Measurements from ENCODE around the gene PAM.
A peak's percentile ranks its signal among the peaks of the same experiment; 100 is the strongest.

PAM gene

DNA sequence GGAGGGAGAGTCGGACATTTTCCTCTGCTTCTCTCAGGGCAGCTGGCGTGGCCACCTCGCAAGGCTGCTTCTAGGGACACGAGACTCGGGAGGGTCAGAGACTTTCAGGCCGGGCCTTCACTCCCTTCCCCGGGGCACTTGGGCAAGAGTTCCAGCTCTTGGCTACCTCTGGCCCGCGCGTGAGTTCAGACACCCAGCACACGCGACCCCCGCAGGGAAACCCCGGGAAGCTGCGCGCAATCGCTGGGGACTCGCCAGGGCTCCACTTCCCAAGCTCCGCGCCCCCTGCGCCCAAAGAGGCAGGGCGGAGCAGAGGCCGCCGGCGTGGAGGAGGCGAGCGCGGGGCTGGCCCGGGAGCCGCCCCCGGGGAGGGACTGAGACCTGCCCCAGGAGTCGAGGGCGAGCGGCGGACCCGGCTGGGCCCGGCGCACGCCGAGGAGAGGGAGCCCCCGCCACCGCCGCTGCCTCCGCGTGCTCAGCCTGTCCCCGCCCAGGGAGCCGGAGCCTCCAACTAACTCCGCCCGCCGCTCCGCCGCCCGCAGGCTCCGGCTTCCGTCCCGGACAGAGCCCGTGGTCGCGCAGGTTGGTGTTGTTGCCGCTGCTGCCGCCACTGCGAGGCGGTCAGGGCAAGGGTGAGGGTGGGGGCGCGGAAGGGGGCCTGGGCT, at the start of gene PAM:
TSS of gene PAM (plus strand) at position 539 of the 665 bp plus-strand sequence. CDS start 110,891 bp downstream, outside the sequence.
- H3K4me1 Mint-ChIP-seq (ENCODE audit: low read depth): peaks cover 75% of the 10 kb centered on the region
- peaks cover 7% of the 10 kb centered on the region for H3K9me3 Mint-ChIP-seq
- peaks cover 13% of the 10 kb centered on the region for H3K36me3 Mint-ChIP-seq (ENCODE audit: low read depth)
- peak within 1 kb of the TSS; percentile 94 for H3K4me3 Mint-ChIP-seq
- peaks cover 7% of the 10 kb centered on the region for H3K27me3 Mint-ChIP-seq
- H3K27ac Mint-ChIP-seq: peak within 1 kb of the TSS; percentile 99

DNA sequence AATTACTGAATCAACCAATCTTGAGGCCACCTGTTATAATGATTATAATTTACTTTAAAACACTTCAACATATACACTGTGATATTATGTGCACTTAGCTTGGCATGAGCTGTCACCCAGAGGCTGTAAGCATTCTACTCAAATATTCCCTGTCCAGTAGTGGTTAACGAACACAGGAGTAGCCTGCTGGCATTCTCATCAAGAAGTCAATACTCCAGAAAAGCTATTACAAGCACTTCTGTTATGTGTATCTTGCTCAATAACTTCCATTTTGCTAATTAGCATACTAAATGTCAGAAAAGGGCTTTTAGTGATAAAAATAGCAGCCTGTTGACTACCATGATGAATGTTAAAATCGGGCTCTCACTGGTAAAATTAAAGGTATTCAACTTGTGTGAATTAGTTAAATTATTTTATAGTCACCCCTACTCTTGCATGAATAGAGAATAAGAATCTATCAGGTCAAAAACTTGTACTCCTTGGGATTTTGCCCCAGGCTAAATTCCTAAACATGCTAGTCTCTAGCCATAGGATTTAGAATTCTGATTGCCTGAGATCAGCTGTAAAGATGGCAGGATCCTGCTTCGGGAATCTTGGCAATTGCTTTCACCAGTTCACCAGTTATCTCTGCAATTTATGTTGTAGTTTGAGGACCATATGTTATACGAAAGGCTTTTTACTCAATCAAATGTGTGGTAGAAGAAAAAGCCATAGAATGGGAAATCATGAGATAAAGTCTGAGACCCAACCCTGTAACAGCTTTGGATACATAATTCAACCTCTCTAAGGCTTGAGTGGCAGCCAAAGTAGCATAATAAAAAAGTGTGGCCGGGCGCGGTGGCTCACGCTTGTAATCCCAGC, 43.4 kb upstream of the PAM start:
- H3K36me3 Mint-ChIP-seq (ENCODE audit: low read depth): no peaks in the 10 kb centered on the region
- H3K27me3 Mint-ChIP-seq: peaks cover 17% of the 10 kb centered on the region
- H3K27ac Mint-ChIP-seq: no peak overlapping the region
- peaks cover 9% of the 10 kb centered on the region for H3K9me3 Mint-ChIP-seq
- peaks cover 14% of the 10 kb centered on the region for H3K4me1 Mint-ChIP-seq (ENCODE audit: low read depth)
- H3K4me3 Mint-ChIP-seq: no peak overlapping the region

DNA sequence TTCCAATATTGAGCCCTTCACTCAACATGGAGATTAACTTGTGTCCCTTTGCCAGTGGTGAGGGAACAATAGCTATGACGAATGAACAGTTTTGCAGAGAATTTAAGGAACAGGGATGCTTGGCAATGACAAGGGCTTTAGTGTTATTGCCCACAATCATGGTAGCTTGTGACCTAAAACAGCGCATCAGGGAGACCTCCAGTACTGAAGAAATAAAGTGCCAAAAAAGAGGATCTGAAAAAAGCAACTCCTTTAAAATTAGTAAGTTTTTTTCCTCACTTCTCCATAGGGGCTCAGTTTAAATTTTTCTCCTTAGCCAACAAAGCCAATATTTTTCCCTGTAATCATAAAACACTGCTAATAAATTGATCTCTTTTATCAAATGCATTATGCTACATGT, 41.8 kb upstream of the PAM start:
- Mint-ChIP-seq H3K27ac (no peak overlapping the region), H3K27me3 (peaks cover 30% of the 10 kb centered on the region), H3K4me1 (ENCODE audit: low read depth) (peaks cover 14% of the 10 kb centered on the region), H3K4me3 (no peak overlapping the region), H3K9me3 (peaks cover 9% of the 10 kb centered on the region), H3K36me3 (ENCODE audit: low read depth) (no peaks in the 10 kb centered on the region)

DNA sequence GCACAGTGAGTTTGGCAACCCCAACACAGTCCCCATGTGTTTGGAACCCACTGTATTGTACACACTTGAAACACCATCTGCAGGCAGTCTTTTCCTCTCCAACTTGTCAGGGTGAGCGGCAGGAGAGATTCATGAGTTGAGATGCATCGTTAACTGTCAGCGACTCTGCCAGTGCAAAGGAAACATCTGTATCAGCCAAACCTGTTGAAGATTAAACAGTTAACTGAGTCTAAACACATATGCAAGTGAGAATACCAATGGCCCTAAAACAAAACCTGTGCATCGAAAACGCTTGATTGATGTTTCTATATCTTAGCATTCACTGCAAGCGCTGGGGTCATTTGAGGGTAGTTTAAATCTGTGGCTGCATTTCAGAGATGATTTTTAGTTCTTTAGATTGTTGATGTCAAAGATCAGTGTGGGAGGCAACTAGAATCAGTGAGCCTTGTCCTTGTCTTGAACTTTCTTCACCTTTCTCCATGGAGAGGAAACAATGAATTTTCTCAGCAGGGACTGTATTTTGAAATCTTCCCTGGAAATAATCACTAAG, 41.3 kb upstream of the PAM start:
- Mint-ChIP-seq H3K27ac (no peak overlapping the region), H3K27me3 (peaks cover 30% of the 10 kb centered on the region), H3K4me3 (no peak overlapping the region), H3K36me3 (ENCODE audit: low read depth) (no peaks in the 10 kb centered on the region), H3K4me1 (ENCODE audit: low read depth) (peaks cover 14% of the 10 kb centered on the region), H3K9me3 (peaks cover 7% of the 10 kb centered on the region)

DNA sequence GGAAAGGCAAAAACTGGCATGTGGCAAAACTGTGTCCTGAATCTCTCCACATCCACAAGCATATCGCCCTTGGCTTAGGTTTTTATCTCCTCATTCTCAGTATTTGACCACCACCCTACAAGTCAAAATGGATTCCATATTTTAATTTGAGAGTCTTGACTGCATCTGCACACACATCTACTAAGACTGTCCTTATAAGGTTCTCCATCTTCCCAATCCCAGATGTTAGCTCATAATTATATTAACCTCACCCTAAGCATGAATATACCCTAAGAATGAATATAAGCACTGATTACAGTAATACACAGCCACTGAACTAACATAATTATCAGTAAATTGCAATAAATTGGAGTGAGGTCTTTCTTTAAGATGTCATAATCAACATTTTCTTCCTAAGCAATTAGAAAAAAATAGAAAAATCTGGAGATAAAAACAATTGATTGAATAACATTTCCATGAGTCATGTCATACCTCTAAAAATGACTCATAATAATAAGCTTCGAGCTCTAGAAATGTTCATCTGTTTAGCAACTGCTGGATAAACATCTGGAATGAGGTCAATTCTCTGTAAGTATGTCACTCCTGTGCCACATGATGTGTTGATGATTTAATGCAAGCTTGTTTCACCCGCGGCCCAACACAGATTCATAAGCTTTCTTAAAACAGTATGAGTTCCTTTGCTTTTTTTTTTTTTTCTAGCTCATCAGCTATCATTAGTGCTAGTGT, 39.9 kb upstream of the PAM start:
- Mint-ChIP-seq H3K4me3 (no peak overlapping the region), H3K27me3 (peaks cover 30% of the 10 kb centered on the region), H3K36me3 (ENCODE audit: low read depth) (no peaks in the 10 kb centered on the region), H3K27ac (no peak overlapping the region), H3K9me3 (peaks cover 3% of the 10 kb centered on the region), H3K4me1 (ENCODE audit: low read depth) (peaks cover 14% of the 10 kb centered on the region)

DNA sequence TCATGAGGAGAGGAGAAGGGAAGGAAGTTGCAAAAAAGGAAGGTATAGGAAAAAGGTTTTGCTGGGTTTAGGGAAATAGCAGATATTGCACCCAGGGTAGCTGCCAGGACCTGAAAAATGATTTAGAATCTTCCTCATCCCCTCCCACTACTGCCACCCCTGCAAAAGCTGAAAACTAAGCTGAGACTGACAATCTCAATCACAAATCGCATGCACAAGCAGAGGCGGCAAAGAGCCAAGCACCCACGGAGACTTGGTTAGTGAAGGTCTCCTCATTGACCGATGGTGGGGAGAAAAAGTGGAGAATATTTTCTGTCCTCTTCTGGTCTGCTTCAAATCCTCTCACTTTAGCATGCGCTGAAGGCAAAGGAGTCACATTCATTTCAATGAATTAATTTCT, 39.1 kb upstream of the PAM start:
- Mint-ChIP-seq H3K36me3 (ENCODE audit: low read depth) (no peaks in the 10 kb centered on the region), H3K4me3 (no peak overlapping the region), H3K9me3 (no peaks in the 10 kb centered on the region)

DNA sequence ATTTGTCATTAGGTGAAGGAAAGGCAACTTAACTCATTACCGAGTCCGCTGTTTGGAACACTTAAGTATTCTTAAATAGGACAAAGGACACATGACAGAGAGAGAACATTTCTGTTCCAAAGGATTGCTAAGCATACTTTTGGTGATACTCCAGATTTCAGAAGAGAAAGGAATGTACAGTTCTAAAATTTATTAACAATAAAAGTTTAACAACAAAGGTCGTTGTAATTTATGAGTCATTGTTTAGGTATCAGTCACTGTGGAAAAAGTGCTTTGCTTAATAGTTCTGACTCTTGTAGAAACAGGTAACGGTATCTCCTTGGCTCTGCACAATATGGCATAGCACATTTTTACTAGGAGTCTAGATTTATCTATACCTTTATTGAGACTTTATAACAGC, 36.3 kb upstream of the PAM start:
- Mint-ChIP-seq H3K36me3 (ENCODE audit: low read depth) (no peaks in the 10 kb centered on the region), H3K4me1 (ENCODE audit: low read depth) (peaks cover 9% of the 10 kb centered on the region), H3K27me3 (peaks cover 47% of the 10 kb centered on the region)

More for the DNA sequence above, 39.1 kb upstream of the PAM start:
- peaks cover 14% of the 10 kb centered on the region for H3K4me1 Mint-ChIP-seq (ENCODE audit: low read depth)
- no peak overlapping the region for H3K27ac Mint-ChIP-seq
- peaks cover 26% of the 10 kb centered on the region for H3K27me3 Mint-ChIP-seq

DNA sequence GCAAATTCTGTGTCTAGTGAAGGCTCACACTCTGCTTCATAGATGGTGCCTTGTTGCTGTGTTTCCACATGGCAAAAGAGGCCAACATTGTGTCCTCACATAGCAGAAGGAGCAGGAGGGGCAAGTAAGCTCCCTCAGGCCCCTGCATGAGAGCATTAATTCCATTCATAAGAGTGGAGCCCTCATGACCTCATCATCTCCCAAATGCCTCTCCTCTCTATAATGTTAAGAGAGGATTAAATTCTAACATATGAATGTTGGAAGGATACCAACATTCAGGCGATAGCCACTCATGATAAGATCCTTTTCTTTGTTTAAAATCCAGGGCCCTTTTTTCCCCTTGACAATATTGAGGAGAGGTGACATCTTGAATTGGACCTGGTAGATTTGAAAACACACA, 35.2 kb upstream of the PAM start:
- Mint-ChIP-seq H3K4me3 (no peak overlapping the region), H3K27me3 (peaks cover 44% of the 10 kb centered on the region), H3K36me3 (ENCODE audit: low read depth) (no peaks in the 10 kb centered on the region), H3K9me3 (peaks cover 11% of the 10 kb centered on the region), H3K4me1 (ENCODE audit: low read depth) (peaks cover 7% of the 10 kb centered on the region), H3K27ac (no peak overlapping the region)

More for the DNA sequence above, 36.3 kb upstream of the PAM start:
- Mint-ChIP-seq H3K27ac (no peak overlapping the region), H3K9me3 (peaks cover 11% of the 10 kb centered on the region), H3K4me3 (no peak overlapping the region)

DNA sequence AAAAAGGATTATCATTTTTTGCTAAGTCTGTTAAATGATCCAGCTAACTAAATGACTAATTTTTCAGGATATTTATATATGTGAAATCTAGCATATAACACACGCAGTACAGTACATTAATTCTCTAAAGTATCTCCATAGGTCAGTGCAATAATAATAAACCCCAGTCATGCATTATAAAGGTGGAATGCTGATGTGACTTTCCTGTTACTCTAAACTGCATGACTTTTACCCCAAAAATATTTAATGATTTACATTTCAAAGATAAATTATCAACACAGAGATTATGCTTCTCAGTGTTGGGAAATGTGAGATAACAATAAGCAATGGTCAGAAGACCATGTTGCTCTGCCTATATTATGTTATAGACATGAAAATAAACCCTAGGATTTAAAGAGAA, 34.1 kb upstream of the PAM start:
- Mint-ChIP-seq H3K27ac (no peak overlapping the region), H3K27me3 (peaks cover 44% of the 10 kb centered on the region), H3K36me3 (ENCODE audit: low read depth) (no peaks in the 10 kb centered on the region), H3K4me1 (ENCODE audit: low read depth) (no peaks in the 10 kb centered on the region), H3K9me3 (peaks cover 11% of the 10 kb centered on the region), H3K4me3 (no peak overlapping the region)

DNA sequence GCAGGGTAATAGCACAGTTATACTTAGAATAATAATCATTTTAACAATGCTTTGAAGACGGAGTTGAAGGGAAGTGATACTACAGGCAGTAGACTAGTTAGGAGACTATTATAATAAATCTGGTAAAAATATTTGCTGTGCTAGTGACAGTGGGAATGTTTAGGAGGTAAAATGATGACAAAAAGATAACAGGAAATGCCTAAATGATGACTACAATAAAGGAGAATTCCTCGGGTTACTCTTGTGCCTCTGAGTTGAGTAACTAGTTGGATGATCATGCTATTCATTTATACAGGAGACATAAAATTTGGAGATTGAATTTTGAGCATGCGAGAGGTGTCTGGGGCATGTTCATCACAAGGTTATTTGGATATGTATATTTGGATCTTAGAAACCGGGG, 32.2 kb upstream of the PAM start:
- no peaks in the 10 kb centered on the region for H3K4me1 Mint-ChIP-seq (ENCODE audit: low read depth)
- H3K4me3 Mint-ChIP-seq: no peak overlapping the region
- H3K27ac Mint-ChIP-seq: no peak overlapping the region
- no peaks in the 10 kb centered on the region for H3K36me3 Mint-ChIP-seq (ENCODE audit: low read depth)
- H3K27me3 Mint-ChIP-seq: peaks cover 36% of the 10 kb centered on the region
- peaks cover 11% of the 10 kb centered on the region for H3K9me3 Mint-ChIP-seq

DNA sequence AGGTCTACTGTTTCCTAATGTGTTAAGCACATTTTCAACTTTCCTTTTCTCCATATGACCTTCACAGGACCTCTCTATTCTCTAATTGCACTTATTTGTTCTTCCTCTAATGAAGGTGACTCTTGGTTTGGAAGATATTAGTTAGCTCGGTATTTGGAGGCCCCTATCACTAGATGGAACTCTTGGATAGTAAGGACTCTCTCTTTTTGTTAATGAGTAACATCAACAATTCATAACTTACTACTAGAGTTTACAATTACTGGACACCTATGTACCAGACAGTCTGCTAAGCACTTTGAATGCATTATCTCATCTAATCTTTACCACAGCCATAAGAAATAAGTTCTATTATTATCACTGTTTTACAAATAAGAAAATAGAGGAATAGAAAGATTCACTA, 23.4 kb upstream of the PAM start:
- Mint-ChIP-seq H3K4me3 (no peak overlapping the region), H3K27ac (no peak overlapping the region), H3K36me3 (ENCODE audit: low read depth) (no peaks in the 10 kb centered on the region), H3K27me3 (peaks cover 32% of the 10 kb centered on the region), H3K9me3 (no peaks in the 10 kb centered on the region), H3K4me1 (ENCODE audit: low read depth) (no peaks in the 10 kb centered on the region)

DNA sequence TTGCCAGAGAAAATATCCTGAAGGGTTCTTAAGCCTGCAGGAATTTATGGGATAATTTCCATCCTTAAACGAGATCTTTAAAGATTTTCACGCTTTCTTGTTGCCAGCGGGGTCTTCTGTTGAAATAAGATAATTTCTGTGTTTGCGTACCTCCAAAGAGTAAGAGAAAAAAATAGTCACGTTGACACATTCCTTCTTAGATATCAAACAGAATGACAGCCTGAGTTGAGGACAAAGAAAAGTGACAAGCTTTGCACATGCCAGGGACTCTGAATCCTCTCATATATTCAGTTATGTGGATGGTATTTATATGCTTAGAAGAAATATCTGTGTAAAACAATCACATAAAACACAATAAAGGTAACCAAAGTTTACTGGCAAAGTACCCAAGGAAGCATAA, 21.6 kb upstream of the PAM start:
- no peak overlapping the region for H3K4me3 Mint-ChIP-seq
- no peaks in the 10 kb centered on the region for H3K9me3 Mint-ChIP-seq
- H3K27me3 Mint-ChIP-seq: peaks cover 24% of the 10 kb centered on the region
- no peaks in the 10 kb centered on the region for H3K36me3 Mint-ChIP-seq (ENCODE audit: low read depth)
- H3K4me1 Mint-ChIP-seq (ENCODE audit: low read depth): no peaks in the 10 kb centered on the region
- no peak overlapping the region for H3K27ac Mint-ChIP-seq

DNA sequence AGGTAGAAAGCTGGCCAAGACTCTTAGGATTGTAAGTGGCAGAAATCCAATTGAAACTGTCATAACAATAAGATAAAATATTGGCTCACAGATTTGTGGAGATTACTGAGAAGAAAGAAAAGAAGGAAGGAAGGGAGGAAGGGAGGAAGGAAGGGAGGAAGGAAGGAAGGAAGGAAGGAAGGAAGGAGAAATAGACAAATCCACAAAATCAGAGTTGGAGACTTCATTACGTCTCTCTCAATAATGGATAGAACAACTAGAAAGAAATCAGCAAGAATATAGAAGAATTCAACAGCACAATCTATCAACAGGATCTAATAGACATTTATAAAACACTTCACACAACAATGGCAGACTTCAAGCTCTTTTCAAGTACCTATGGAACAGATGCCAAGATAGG, 17.9 kb upstream of the PAM start:
- no peak overlapping the region for H3K4me3 Mint-ChIP-seq
- H3K9me3 Mint-ChIP-seq: no peaks in the 10 kb centered on the region
- no peaks in the 10 kb centered on the region for H3K36me3 Mint-ChIP-seq (ENCODE audit: low read depth)
- H3K4me1 Mint-ChIP-seq (ENCODE audit: low read depth): no peaks in the 10 kb centered on the region
- no peak overlapping the region for H3K27ac Mint-ChIP-seq
- H3K27me3 Mint-ChIP-seq: peaks cover 9% of the 10 kb centered on the region

DNA sequence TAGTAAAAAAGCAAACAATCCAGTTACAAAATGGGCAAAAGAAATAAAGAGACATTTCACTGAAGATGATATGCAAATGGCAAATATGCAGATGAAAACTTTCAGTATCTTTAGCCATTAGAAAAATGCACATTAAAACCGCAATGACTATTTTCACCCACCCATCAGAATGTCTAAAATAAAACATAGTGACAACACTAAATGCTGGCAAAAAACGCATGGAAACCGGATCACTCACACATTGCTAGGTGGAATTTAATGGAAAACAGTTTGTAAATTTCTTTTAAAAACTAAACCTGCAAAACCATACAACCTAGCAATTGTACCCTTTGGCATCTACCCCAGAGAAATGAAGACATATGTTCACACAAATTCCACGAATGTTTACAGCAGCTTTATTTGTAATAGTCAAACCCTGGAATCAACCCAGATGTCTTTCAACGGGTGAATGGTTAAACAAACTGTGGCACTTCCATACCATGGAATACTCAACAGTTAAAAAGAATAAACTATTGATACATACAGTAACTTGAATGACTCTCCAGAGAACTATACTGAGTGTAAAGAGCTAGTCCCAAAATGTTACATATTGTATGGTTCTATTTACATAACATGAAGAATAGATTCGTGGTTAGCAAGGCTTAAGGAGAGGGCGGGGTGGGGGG, 17.2 kb upstream of the PAM start:
- Mint-ChIP-seq H3K9me3 (no peaks in the 10 kb centered on the region), H3K27me3 (peaks cover 8% of the 10 kb centered on the region), H3K36me3 (ENCODE audit: low read depth) (no peaks in the 10 kb centered on the region), H3K4me3 (no peak overlapping the region), H3K27ac (no peak overlapping the region), H3K4me1 (ENCODE audit: low read depth) (no peaks in the 10 kb centered on the region)
